HepG2 (cell line): Measurements from ENCODE around the gene SLC25A22. TPM values are rescaled to one million over a fixed set of nuclear protein-coding genes. Genes with fewer than 3 reads are reported as not detected.

ENCODE experiments used
- FOXP4 ChIP-seq: sonication (generic); formaldehyde crosslinking; IDR thresholded peaks from 2 replicates; pipeline ENCODE4 v1.4.0; 2020; ENCODE audit warnings: missing genetic modification reagents
- GLMP ChIP-seq: sonication (generic); formaldehyde crosslinking; IDR thresholded peaks from 2 replicates; pipeline ENCODE4 v1.9.0; 2021; ENCODE audit warnings: missing genetic modification reagents, mild to moderate bottlenecking, borderline replicate concordance
- ISL2 ChIP-seq: sonication (generic); formaldehyde crosslinking; IDR thresholded peaks from 2 replicates; pipeline ENCODE4 v1.5.0; 2020; ENCODE audit warnings: missing genetic modification reagents
- JUNB ChIP-seq: sonication (generic); formaldehyde crosslinking; IDR thresholded peaks from 2 replicates; pipeline ENCODE4 v1.8.0; 2022; ENCODE audit warnings: missing genetic modification reagents, mild to moderate bottlenecking, borderline replicate concordance
- JUND ChIP-seq: sonication (generic); formaldehyde crosslinking; IDR thresholded peaks from 2 replicates; pipeline ENCODE4 v1.8.0; 2022; ENCODE audit warnings: mild to moderate bottlenecking, missing genetic modification reagents
- KDM2A ChIP-seq: sonication (generic); formaldehyde crosslinking; IDR thresholded peaks from 2 replicates; pipeline ENCODE4 v1.4.0; 2020; ENCODE audit warnings: low read depth, missing genetic modification reagents, borderline replicate concordance
- MED13 ChIP-seq: sonication (generic); formaldehyde crosslinking; IDR thresholded peaks from 2 replicates; pipeline ENCODE4 v1.5.0; 2020; ENCODE audit warnings: missing genetic modification reagents
- NFIC ChIP-seq: IDR thresholded peaks from 2 replicates; pipeline ENCODE4 v1.6.1; 2012; ENCODE audit warnings: mild to moderate bottlenecking, low read length, inconsistent platforms
- PCBP1 ChIP-seq: fragments of 200-400 bp; formaldehyde crosslinking; IDR thresholded peaks from 2 replicates; pipeline ENCODE4 v1.6.1; 2017; ENCODE audit warnings: mild to moderate bottlenecking, low read depth, low read length, borderline replicate concordance
- PHF8 ChIP-seq: sonication (generic); formaldehyde crosslinking; IDR thresholded peaks from 2 replicates; pipeline ENCODE4 v1.5.0; 2020; ENCODE audit warnings: missing genetic modification reagents
- REPIN1 ChIP-seq: sonication (generic); formaldehyde crosslinking; IDR thresholded peaks from 2 replicates; pipeline ENCODE4 v1.8.0; 2022; ENCODE audit warnings: missing genetic modification reagents, low read depth, mild to moderate bottlenecking, borderline replicate concordance
- RFX5 ChIP-seq: IDR thresholded peaks from 2 replicates; pipeline ENCODE4 v1.6.1; 2011; ENCODE audit warnings: low read depth, low read length, improper control_type of control experiment
- SETDB1 ChIP-seq: sonication (generic); formaldehyde crosslinking; IDR thresholded peaks from 2 replicates; pipeline ENCODE4 v1.5.1; 2020; ENCODE audit warnings: missing genetic modification reagents, mild to moderate bottlenecking, borderline replicate concordance
- TRAFD1 ChIP-seq: sonication (generic); formaldehyde crosslinking; IDR thresholded peaks from 2 replicates; pipeline ENCODE4 v1.5.1; 2020; ENCODE audit warnings: missing genetic modification reagents, mild to moderate bottlenecking, borderline replicate concordance
- ZNF10 ChIP-seq: sonication (generic); formaldehyde crosslinking; IDR thresholded peaks from 2 replicates; pipeline ENCODE4 v1.4.0; 2020; ENCODE audit warnings: mild to moderate bottlenecking, low read depth, missing genetic modification reagents, borderline replicate concordance
- ZNF17 ChIP-seq: sonication (generic); formaldehyde crosslinking; IDR thresholded peaks from 2 replicates; pipeline ENCODE4 v1.5.0; 2020; ENCODE audit warnings: mild to moderate bottlenecking, missing genetic modification reagents
- ZNF24 ChIP-seq: fragments of 450-650 bp; IDR thresholded peaks from 2 replicates; pipeline ENCODE4 v1.6.1; 2017; ENCODE audit warnings: antibody characterized with exemption, mild to moderate bottlenecking
- ZNF326 ChIP-seq: sonication (generic); formaldehyde crosslinking; IDR thresholded peaks from 2 replicates; pipeline ENCODE4 v1.4.0; 2020; ENCODE audit warnings: missing genetic modification reagents, borderline replicate concordance
- ZNF574 ChIP-seq: sonication (generic); formaldehyde crosslinking; IDR thresholded peaks from 2 replicates; pipeline ENCODE4 v1.4.0; 2020; ENCODE audit warnings: missing genetic modification reagents
- ZNF703 ChIP-seq: sonication (generic); formaldehyde crosslinking; IDR thresholded peaks from 2 replicates; pipeline ENCODE4 v1.5.1; 2020; ENCODE audit warnings: missing genetic modification reagents, mild to moderate bottlenecking, moderate library complexity, borderline replicate concordance
- ZUFSP ChIP-seq: sonication (generic); formaldehyde crosslinking; IDR thresholded peaks from 2 replicates; pipeline ENCODE4 v1.9.0; 2021; ENCODE audit warnings: missing genetic modification reagents, mild to moderate bottlenecking, borderline replicate concordance
- polyA plus RNA-seq, 8 experiments: library from polyadenylated mRNA; depleted of rRNA in 3 of 8; stranded (reverse) in 7 of 8; unstranded in 1 of 8; fragments of >200 nt; fragmentation: Illumina TruSeq in 4 of 8; extraction: Trizol in 4 of 8; gene quantifications; 2 replicates each; pipeline versions ENCODE4 v1.2.1 to v1.2.3, GENCODE V29; 2011 to 2016; ENCODE audit warnings: low read depth in 4 of 8, missing spikeins in 1 of 8, mixed read lengths in 1 of 8; ENCODE audit not compliant: insufficient read depth in 1 of 8
- total RNA-seq, 5 experiments: library from RNA; depleted of rRNA; stranded (reverse); fragments of >200 nt; fragmentation: Illumina TruSeq; extraction: Trizol; gene quantifications; 2 replicates each; pipeline ENCODE4 v1.2.3, GENCODE V29; 2016; ENCODE audit warnings: low read depth in 1 of 5

SLC25A22 gene
- total and polyA plus RNA-seq, 2 of the 13 experiments (the other 11 are each of a cell fraction or from before 2014, with no cell fraction given), result 12.4 to 19.2 TPM

- TF ChIP-seq ZNF17 (CRISPR knock-in tag) (no peak), PCBP1 (no peak), MED13 (CRISPR knock-in tag) (no peak), GLMP (CRISPR knock-in tag) (no peak), ZNF326 (CRISPR knock-in tag) (no peak), NFIC (no peak), ISL2 (CRISPR knock-in tag) (no peak), KDM2A (CRISPR knock-in tag) (peak; percentile 53), REPIN1 (CRISPR knock-in tag) (no peak), TRAFD1 (CRISPR knock-in tag) (no peak), ZNF10 (CRISPR knock-in tag) (no peak), ZNF703 (CRISPR knock-in tag) (no peak; the same call in 1 of the 2 replicates), RFX5 (no peak), SETDB1 (no peak), ZNF24 (no peak), FOXP4 (CRISPR knock-in tag) (no peak), PHF8 (peak; percentile 37), ZNF574 (CRISPR knock-in tag) (peak; percentile 47; the same call in 1 of the 2 replicates), JUNB (CRISPR knock-in tag) (no peak), JUND (CRISPR knock-in tag) (no peak), ZUFSP (CRISPR knock-in tag) (no peak)
These were observed at the start of gene SLC25A22 (continued) for GRCh38 chr11:798093-798713.
